HL-60 (cell line): Measurements from ENCODE around the gene RABGAP1L.

Source experiments
- DNase-seq, 2 experiments: peaks; one replicate each; pipeline ENCODE4 v3.0.0-alpha.2; 2010 to 2020; ENCODE audit warnings: low read depth in 1 of 2, low spot score in 1 of 2
- H3K27ac ChIP-seq: fragments of 250-450 bp; sonication (Bioruptor Pico); replicated peaks from 2 replicates; pipeline ENCODE4 v1.5.1; 2020; ENCODE audit warnings: mild to moderate bottlenecking, moderate library complexity
- H3K27me3 ChIP-seq: fragments of 250-450 bp; sonication (Bioruptor Pico); 2 replicates; pipeline ENCODE4 v1.5.1; 2021; ENCODE audit warnings: mild to moderate bottlenecking, moderate library complexity; ENCODE audit not compliant: insufficient read depth, poor library complexity, severe bottlenecking
- H3K4me3 ChIP-seq: replicated peaks from 2 replicates; pipeline ENCODE4 v1.5.1; 2011; ENCODE audit warnings: mild to moderate bottlenecking, control low read depth, low read length; ENCODE audit not compliant: insufficient read depth
- CTCF ChIP-seq: IDR thresholded peaks from one replicate; pipeline ENCODE4 v1.5.1; 2011; ENCODE audit warnings: low read length, control low read depth, inconsistent platforms; ENCODE audit not compliant: insufficient read depth
- GABPA ChIP-seq: IDR thresholded peaks from 2 replicates; pipeline ENCODE4 v1.6.1; 2012; ENCODE audit warnings: low read depth
- POLR2AphosphoS5 ChIP-seq: IDR thresholded peaks from 2 replicates; pipeline ENCODE4 v1.6.1; 2012; ENCODE audit warnings: low read depth
- SPI1 ChIP-seq: IDR thresholded peaks from 2 replicates; pipeline ENCODE4 v1.6.1; 2012; ENCODE audit warnings: low read depth, mild to moderate bottlenecking, borderline replicate concordance
- TF ChIP-seq, protein P1 (sequence below): IDR thresholded peaks from 2 replicates; pipeline ENCODE4 v1.6.1; 2012; ENCODE audit warnings: low read depth; ENCODE audit not compliant: insufficient replicate concordance

The RABGAP1L gene

DNA sequence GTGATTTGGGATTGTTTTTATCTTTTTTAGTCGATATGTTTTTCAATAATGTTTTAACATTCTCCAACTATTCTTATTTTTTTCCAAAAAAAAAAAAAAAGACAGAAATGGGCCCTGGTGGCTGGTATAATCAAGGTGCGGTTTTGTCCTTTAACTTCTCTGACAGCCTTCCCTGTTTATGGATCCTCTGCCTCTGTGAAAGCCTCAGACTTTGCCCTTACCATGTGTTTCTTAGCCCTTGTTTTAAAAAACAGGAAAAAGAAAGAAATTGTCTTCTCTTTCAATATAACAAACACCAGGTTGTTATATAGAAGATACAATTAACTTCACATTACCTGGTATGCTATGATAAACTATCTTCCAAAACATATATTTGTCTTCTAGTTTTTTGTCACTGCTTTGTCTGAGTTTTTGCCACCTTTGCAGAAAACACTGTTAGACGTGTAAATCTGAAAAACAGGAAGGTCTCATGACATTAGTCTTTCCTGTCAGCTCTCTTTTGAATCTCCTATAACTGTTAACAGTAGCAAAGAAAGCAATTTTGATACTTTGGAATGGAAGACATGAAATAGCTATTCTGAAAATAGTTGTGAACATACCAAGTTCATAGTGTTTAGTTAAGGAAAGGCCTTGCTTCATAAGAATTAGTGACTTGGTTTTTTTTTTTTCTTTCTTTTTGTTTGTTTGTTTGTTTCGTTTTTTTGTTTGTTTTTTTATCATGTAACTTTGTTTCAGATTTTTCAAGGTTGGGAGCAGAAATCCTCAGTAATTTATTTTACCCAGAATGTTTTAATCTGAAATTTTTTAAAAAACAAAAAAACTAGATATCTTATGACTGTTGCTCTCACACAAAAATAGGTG is 808.8 kb downstream of the RABGAP1L start:
- DNase-seq = no peak
- H3K27ac ChIP-seq = peak overlapping the region; percentile 61
- no peak for TF ChIP-seq POLR2AphosphoS5
- no peak for TF ChIP-seq CTCF
- no peak for TF ChIP-seq SPI1
- TF ChIP-seq, protein P1, sequence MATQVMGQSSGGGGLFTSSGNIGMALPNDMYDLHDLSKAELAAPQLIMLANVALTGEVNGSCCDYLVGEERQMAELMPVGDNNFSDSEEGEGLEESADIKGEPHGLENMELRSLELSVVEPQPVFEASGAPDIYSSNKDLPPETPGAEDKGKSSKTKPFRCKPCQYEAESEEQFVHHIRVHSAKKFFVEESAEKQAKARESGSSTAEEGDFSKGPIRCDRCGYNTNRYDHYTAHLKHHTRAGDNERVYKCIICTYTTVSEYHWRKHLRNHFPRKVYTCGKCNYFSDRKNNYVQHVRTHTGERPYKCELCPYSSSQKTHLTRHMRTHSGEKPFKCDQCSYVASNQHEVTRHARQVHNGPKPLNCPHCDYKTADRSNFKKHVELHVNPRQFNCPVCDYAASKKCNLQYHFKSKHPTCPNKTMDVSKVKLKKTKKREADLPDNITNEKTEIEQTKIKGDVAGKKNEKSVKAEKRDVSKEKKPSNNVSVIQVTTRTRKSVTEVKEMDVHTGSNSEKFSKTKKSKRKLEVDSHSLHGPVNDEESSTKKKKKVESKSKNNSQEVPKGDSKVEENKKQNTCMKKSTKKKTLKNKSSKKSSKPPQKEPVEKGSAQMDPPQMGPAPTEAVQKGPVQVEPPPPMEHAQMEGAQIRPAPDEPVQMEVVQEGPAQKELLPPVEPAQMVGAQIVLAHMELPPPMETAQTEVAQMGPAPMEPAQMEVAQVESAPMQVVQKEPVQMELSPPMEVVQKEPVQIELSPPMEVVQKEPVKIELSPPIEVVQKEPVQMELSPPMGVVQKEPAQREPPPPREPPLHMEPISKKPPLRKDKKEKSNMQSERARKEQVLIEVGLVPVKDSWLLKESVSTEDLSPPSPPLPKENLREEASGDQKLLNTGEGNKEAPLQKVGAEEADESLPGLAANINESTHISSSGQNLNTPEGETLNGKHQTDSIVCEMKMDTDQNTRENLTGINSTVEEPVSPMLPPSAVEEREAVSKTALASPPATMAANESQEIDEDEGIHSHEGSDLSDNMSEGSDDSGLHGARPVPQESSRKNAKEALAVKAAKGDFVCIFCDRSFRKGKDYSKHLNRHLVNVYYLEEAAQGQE = no peak
- no peak for TF ChIP-seq GABPA
- no peaks in the 10 kb centered on the region for H3K27me3 ChIP-seq
- no peak overlapping the region for H3K4me3 ChIP-seq

DNA sequence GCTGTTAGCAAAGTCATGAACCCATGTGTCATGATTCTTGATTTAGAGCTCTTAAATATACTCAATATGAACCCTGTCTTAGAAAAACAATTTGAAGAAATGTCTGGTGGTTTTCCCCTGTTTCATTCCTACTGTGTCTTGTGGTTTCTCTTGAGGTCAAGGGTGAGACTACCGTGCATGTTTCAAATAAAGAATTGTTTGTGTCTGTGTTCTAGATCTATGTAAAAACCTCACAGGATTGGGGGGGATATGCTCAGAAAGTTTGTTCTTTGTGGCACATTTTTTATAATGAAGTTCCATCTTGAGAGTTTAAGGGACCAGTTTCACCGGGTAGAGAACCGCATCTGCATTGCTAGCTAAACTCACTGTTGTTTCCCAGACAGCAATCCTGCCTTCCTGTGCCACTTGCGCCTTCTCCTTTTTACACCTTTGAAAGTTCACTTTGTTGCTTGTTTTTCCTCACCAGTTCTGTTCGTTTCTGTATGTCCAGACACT is 809.5 kb downstream of the RABGAP1L start:
- peak overlapping the region; percentile 61 for H3K27ac ChIP-seq

GRCh38 chr1:174969977-174970376 is 810.7 kb downstream of the RABGAP1L start:
- TF ChIP-seq, protein P1 = no peak
- no peak for TF ChIP-seq SPI1
- no peak for TF ChIP-seq POLR2AphosphoS5
- TF ChIP-seq CTCF = no peak
- no peak for TF ChIP-seq GABPA
- no peak overlapping the region for H3K4me3 ChIP-seq
- no peaks in the 10 kb centered on the region for H3K27me3 ChIP-seq
- no peak for DNase-seq
- no peak overlapping the region for H3K27ac ChIP-seq

More for the DNA sequence above, 809.5 kb downstream of the RABGAP1L start:
- no peak overlapping the region for H3K4me3 ChIP-seq
- TF ChIP-seq GABPA (no peak), POLR2AphosphoS5 (no peak), CTCF (no peak)
- peak in 1 of 2 experiments; percentile 21 for DNase-seq
- no peaks in the 10 kb centered on the region for H3K27me3 ChIP-seq
